HG02678 (cell line): ENCODE data around the gene TRIM21.
"Not testable (repeated sequence)": the region's sequence is repeated elsewhere in the genome, so short reads cannot be mapped to it uniquely, and the experiment has no call there.

Source experiments
- ATAC-seq: cut with Tn5 transposase; IDR thresholded peaks from one replicate; pipeline ENCODE4 v1.9.1; 2021; ENCODE audit warnings: mild to moderate bottlenecking, moderate library complexity; ENCODE audit not compliant: unreplicated experiment

TRIM21 gene

GRCh38 chr11:4393209-4393857 is at the start of gene TRIM21:
TSS of gene TRIM21 (minus strand) at chr11:4393702. CDS start at chr11:4390409, 3,293 bp downstream.
- peak; percentile 100 for ATAC-seq

- ATAC-seq, result no peak
Measured at GRCh38 chr11:4441515-4441914, 48.0 kb upstream of the TRIM21 start.

- ATAC-seq, result no peak
Measured at GRCh38 chr11:4436411-4436810, 42.9 kb upstream of the TRIM21 start.

- ATAC-seq, result no peak
Measured at GRCh38 chr11:4433856-4434255, 40.4 kb upstream of the TRIM21 start.

- no peak for ATAC-seq
Measured at GRCh38 chr11:4430051-4430450, 36.5 kb upstream of the TRIM21 start.

GRCh38 chr11:4418403-4418802 is 24.9 kb upstream of the TRIM21 start:
- no peak for ATAC-seq

GRCh38 chr11:4416816-4417215 is 23.3 kb upstream of the TRIM21 start:
- no peak for ATAC-seq

- ATAC-seq, result no peak
Measured at GRCh38 chr11:4416306-4416705, 22.8 kb upstream of the TRIM21 start.

GRCh38 chr11:4406206-4406605 is 12.7 kb upstream of the TRIM21 start:
- ATAC-seq, result not testable (repeated sequence)

- peak; percentile 18 for ATAC-seq
Measured at GRCh38 chr11:4393858-4394223, 339 bp upstream of the TRIM21 start.

GRCh38 chr11:4388221-4388620 is 5.3 kb downstream of the TRIM21 start:
- ATAC-seq, result no peak

GRCh38 chr11:4385978-4386740 is 7.3 kb downstream of the TRIM21 start:
- no peak for ATAC-seq

GRCh38 chr11:4381901-4382300 is 11.6 kb downstream of the TRIM21 start:
- ATAC-seq, result no peak

- no peak for ATAC-seq
Measured at GRCh38 chr11:4375431-4376140, 17.9 kb downstream of the TRIM21 start.

- ATAC-seq, result no peak
Measured at GRCh38 chr11:4370166-4370565, 23.3 kb downstream of the TRIM21 start.

GRCh38 chr11:4368286-4368685 is 25.2 kb downstream of the TRIM21 start, which contains the start of gene OR52B4:
TSS of gene OR52B4 (minus strand) at chr11:4368386. CDS start at chr11:4368295, 91 bp downstream.
- no peak for ATAC-seq

GRCh38 chr11:4348142-4348541 is 45.4 kb downstream of the TRIM21 start:
- not testable (repeated sequence) for ATAC-seq

GRCh38 chr11:4345366-4345765 is 48.1 kb downstream of the TRIM21 start:
- not testable (repeated sequence) for ATAC-seq
